Measurements from ENCODE around the gene CCDC60.

The CCDC60 gene

DNA sequence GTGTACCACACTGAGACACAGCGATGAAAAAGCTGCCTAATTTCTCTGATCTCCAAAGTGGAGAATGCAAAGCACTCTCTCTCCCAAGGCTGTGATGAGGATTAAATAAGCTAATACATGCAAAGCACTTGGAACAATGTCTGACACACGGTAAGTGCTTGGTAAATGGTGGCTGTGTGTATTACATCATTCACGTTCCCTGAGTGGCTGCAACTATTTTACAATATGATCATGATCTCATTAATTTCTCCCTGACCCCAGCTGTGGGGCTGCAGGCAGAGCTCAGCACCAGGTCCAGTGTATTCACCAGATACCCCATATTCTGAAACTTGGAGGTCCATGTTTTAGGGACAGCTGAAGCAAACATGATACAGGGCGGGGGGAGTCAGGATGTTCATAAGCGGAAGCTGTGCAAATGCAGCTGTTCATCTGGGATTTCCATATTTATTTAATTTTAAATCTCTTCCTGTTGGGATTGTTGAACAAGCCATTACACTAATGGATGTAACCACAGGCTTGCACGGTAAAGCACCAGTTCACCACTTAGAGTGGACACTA is 106.4 kb downstream of the CCDC60 start:
- whole genome bisulfite sequencing (ENCODE audit: insufficient coverage, insufficient read length): no CpG with 5 or more reads among the region's 6 CpGs
- no peaks in the 10 kb centered on the region for H3K9me3 ChIP-seq (ENCODE audit: control insufficient read depth, insufficient read depth, low read length)
- no peaks in the 10 kb centered on the region for H3K27me3 ChIP-seq (ENCODE audit: control insufficient read depth, insufficient read depth, low read length)
- H3K36me3 ChIP-seq (ENCODE audit: control insufficient read depth, insufficient read depth, low read length): no peaks in the 10 kb centered on the region
- H3K27ac ChIP-seq (ENCODE audit: low read length): no peak overlapping the region
- no peak for DNase-seq (ENCODE audit: low read depth, low spot score)
- H3K4me3 ChIP-seq (ENCODE audit: low read length): no peak overlapping the region
- H3K4me1 ChIP-seq (ENCODE audit: control insufficient read depth, insufficient read depth, low read length): no peaks in the 10 kb centered on the region

DNA sequence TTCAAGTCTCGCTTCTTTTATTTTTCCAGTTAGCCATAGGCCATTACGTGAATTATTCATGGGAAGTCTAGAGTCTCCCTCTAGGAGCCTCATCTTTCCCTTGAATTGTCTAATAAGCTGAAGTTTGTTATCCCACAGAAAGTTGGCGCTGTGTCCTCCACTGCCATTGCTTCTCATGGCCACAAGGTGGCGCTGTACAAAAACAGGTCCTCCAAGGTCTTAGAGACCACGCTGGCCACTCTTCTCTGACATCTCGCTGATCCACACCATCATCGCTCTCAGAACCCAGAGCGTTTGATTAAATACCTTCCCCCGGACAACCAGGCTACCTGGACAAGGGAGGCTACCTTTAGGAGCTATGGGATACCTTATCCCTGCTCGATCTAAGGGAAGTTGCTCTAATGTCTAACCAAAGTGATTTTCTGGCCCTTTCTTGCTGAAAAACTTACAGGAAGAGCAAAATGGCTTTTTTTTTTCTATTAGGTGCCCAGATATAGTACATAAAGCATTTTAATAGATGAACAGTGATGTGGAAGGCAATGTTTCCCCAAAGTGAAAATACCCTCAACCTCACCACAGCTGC is 110.0 kb downstream of the CCDC60 start:
- peak; percentile 79 for DNase-seq (ENCODE audit: low read depth, low spot score)
- H3K27ac ChIP-seq (ENCODE audit: low read length): no peak overlapping the region
- peaks cover 2% of the 10 kb centered on the region; the same call in 1 of the 2 replicates for H3K4me1 ChIP-seq (ENCODE audit: control insufficient read depth, insufficient read depth, low read length)
- WGBS (ENCODE audit: insufficient coverage, insufficient read length): no CpG with 5 or more reads among the region's 10 CpGs
- no peaks in the 10 kb centered on the region for H3K36me3 ChIP-seq (ENCODE audit: control insufficient read depth, insufficient read depth, low read length)
- H3K9me3 ChIP-seq (ENCODE audit: control insufficient read depth, insufficient read depth, low read length): no peaks in the 10 kb centered on the region
- no peaks in the 10 kb centered on the region for H3K27me3 ChIP-seq (ENCODE audit: control insufficient read depth, insufficient read depth, low read length)
- no peak overlapping the region for H3K4me3 ChIP-seq (ENCODE audit: low read length)

DNA sequence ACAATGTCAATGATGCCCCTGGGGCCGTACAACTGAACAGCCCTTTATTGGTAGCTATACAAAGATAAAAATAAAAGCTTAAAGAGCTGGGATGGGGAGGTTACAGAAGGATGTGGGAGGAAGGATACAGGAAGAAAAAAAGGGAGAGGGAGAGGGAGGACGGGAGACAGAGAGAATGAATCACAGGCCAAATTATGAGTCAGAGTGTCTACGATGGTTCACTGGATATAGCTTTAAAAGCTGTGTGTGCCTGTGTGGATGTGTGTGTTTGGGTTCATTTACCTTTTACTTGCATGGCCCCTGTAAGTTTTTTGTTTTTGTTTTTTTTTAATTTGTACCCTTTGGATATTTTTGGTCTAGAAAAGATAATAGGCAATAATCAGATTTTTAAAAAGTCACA is 111.9 kb downstream of the CCDC60 start:
- H3K9me3 ChIP-seq (ENCODE audit: control insufficient read depth, insufficient read depth, low read length): no peaks in the 10 kb centered on the region
- H3K27ac ChIP-seq (ENCODE audit: low read length): no peak overlapping the region
- peaks cover 2% of the 10 kb centered on the region; the same call in 1 of the 2 replicates for H3K4me1 ChIP-seq (ENCODE audit: control insufficient read depth, insufficient read depth, low read length)
- WGBS (ENCODE audit: insufficient coverage, insufficient read length): no CpG with 5 or more reads among the region's 3 CpGs
- no peak overlapping the region for H3K4me3 ChIP-seq (ENCODE audit: low read length)
- DNase-seq (ENCODE audit: low read depth, low spot score): no peak
- no peaks in the 10 kb centered on the region for H3K27me3 ChIP-seq (ENCODE audit: control insufficient read depth, insufficient read depth, low read length)
- H3K36me3 ChIP-seq (ENCODE audit: control insufficient read depth, insufficient read depth, low read length): no peaks in the 10 kb centered on the region

DNA sequence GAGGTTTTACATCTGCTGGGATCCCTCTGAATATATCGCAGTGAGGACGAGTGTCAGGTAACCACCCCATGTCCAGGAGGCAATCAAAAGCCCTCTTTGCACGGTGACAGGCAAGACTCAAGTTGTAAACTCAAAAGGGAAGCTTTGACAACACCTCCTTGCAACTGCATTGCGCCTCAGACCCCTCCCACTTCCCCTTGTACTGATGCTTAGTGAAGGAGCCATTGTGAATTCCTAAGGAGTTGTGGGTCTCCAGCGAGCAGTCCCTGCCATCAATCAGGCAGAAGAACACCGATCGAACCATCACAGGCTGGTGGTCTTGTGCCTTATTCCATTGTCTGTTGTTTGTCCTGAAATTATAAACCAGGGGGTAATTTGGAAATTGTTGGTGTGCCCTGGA is 112.6 kb downstream of the CCDC60 start:
- H3K27ac ChIP-seq (ENCODE audit: low read length): no peak overlapping the region
- no CpG with 5 or more reads among the region's 7 CpGs for WGBS (ENCODE audit: insufficient coverage, insufficient read length)
- DNase-seq (ENCODE audit: low read depth, low spot score): no peak
- H3K9me3 ChIP-seq (ENCODE audit: control insufficient read depth, insufficient read depth, low read length): no peaks in the 10 kb centered on the region
- H3K4me3 ChIP-seq (ENCODE audit: low read length): no peak overlapping the region
- H3K36me3 ChIP-seq (ENCODE audit: control insufficient read depth, insufficient read depth, low read length): no peaks in the 10 kb centered on the region
- no peaks in the 10 kb centered on the region for H3K27me3 ChIP-seq (ENCODE audit: control insufficient read depth, insufficient read depth, low read length)
- H3K4me1 ChIP-seq (ENCODE audit: control insufficient read depth, insufficient read depth, low read length): peaks cover 2% of the 10 kb centered on the region; the same call in 1 of the 2 replicates

DNA sequence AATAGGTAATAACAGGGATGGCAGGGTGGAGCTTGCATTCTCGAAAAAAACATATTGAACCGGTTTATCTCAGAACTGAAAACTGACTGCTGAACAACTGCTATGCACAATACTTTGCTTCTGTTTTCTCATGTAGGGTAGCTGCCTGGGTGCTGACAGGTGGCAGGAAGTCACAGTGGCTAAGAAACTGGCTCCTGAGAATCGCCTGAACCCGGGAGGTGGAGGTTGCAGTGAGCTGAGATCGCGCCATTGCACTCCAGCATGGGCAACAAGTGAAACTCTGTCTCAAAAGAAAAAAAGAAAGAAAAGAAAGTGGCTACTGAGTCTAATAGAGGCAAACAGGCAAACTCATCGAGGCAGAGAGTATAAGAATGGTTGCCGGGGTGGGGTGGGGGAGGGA is 113.1 kb downstream of the CCDC60 start:
- H3K4me1 ChIP-seq (ENCODE audit: control insufficient read depth, insufficient read depth, low read length): peaks cover 2% of the 10 kb centered on the region; the same call in 1 of the 2 replicates
- WGBS (ENCODE audit: insufficient coverage, insufficient read length): no CpG with 5 or more reads among the region's 8 CpGs
- no peaks in the 10 kb centered on the region for H3K9me3 ChIP-seq (ENCODE audit: control insufficient read depth, insufficient read depth, low read length)
- DNase-seq (ENCODE audit: low read depth, low spot score): no peak
- H3K36me3 ChIP-seq (ENCODE audit: control insufficient read depth, insufficient read depth, low read length): no peaks in the 10 kb centered on the region
- no peak overlapping the region for H3K27ac ChIP-seq (ENCODE audit: low read length)
- no peak overlapping the region for H3K4me3 ChIP-seq (ENCODE audit: low read length)
- H3K27me3 ChIP-seq (ENCODE audit: control insufficient read depth, insufficient read depth, low read length): no peaks in the 10 kb centered on the region

DNA sequence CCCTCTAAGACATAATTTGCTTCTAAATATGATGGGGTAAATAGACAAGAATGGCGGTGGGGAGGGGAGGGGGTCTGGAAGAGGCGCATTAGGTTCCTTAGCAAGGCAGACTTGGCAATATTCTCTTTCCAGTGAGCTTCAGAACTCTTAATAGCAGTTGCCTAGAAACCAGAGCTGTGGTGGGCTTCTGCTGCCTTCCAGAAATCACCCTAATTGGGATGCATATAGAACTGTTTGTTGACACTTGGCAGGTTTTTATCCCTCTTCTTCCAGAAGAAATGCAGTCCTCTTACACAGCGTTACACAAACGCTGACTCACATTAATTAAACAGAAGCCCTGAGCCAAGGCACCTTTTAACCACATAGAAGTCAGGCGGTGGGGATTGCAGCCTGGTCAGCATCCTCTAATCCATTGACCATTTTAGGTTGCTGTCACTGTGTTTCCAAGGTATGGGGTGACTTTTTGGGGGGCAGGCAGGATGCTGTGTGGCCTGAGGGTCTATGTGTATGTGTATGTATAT is 114.1 kb downstream of the CCDC60 start:
- no CpG with 5 or more reads among the region's 5 CpGs for WGBS (ENCODE audit: insufficient coverage, insufficient read length)
- no peaks in the 10 kb centered on the region for H3K9me3 ChIP-seq (ENCODE audit: control insufficient read depth, insufficient read depth, low read length)
- no peak overlapping the region for H3K27ac ChIP-seq (ENCODE audit: low read length)
- no peaks in the 10 kb centered on the region for H3K36me3 ChIP-seq (ENCODE audit: control insufficient read depth, insufficient read depth, low read length)
- H3K4me1 ChIP-seq (ENCODE audit: control insufficient read depth, insufficient read depth, low read length): peaks cover 2% of the 10 kb centered on the region; the same call in 1 of the 2 replicates
- DNase-seq (ENCODE audit: low read depth, low spot score): no peak
- H3K4me3 ChIP-seq (ENCODE audit: low read length): no peak overlapping the region
- no peaks in the 10 kb centered on the region for H3K27me3 ChIP-seq (ENCODE audit: control insufficient read depth, insufficient read depth, low read length)

DNA sequence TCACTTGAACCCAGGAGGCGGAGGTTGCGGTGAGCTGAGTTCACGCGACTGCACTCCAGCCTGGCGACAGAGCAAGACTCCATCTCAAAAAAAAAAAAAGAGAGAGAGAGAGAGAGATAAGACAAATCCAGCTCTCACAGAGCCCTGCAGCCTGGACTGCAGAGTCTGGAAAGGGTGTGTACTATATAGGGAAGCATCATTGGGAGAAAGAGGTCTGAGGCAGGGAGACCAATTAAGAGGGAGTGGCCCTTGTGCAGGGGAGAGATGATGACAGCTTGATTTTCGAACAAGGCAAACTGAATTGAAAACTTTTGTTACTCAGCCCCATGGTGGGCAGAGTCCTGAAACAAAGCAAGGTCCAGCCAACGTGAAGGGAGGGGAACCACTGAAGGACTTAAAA is 116.2 kb downstream of the CCDC60 start:
- no peaks in the 10 kb centered on the region for H3K27me3 ChIP-seq (ENCODE audit: control insufficient read depth, insufficient read depth, low read length)
- H3K4me1 ChIP-seq (ENCODE audit: control insufficient read depth, insufficient read depth, low read length): peaks cover 2% of the 10 kb centered on the region; the same call in 1 of the 2 replicates
- no peak for DNase-seq (ENCODE audit: low read depth, low spot score)
- no peaks in the 10 kb centered on the region for H3K36me3 ChIP-seq (ENCODE audit: control insufficient read depth, insufficient read depth, low read length)
- no peaks in the 10 kb centered on the region for H3K9me3 ChIP-seq (ENCODE audit: control insufficient read depth, insufficient read depth, low read length)
- no peak overlapping the region for H3K4me3 ChIP-seq (ENCODE audit: low read length)
- H3K27ac ChIP-seq (ENCODE audit: low read length): no peak overlapping the region
- no CpG with 5 or more reads among the region's 7 CpGs for WGBS (ENCODE audit: insufficient coverage, insufficient read length)

DNA sequence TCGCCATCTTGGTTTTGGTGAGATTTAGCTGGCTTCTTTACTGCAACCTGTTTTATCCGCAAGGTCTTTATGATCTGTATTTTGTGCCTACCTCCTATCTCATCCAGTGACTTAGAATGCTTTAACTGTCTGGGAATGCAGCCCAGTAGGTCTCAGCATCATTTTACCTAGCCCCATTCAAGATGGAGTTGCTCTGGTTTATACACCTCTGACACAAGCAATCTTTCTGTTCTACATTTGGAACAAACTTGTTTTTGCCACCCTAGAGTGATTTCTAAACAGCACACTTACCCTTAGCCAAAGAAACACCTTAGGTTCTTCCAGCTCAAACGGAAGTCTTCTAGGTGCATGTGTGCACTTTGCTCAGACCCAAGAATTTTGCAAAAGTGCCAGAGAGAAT is 122.3 kb downstream of the CCDC60 start:
- DNase-seq (ENCODE audit: low read depth, low spot score): no peak
- H3K4me1 ChIP-seq (ENCODE audit: control insufficient read depth, insufficient read depth, low read length): no peaks in the 10 kb centered on the region
- H3K27me3 ChIP-seq (ENCODE audit: control insufficient read depth, insufficient read depth, low read length): no peaks in the 10 kb centered on the region
- no CpG with 5 or more reads among the region's 3 CpGs for WGBS (ENCODE audit: insufficient coverage, insufficient read length)
- H3K4me3 ChIP-seq (ENCODE audit: low read length): no peak overlapping the region
- no peaks in the 10 kb centered on the region for H3K36me3 ChIP-seq (ENCODE audit: control insufficient read depth, insufficient read depth, low read length)
- H3K9me3 ChIP-seq (ENCODE audit: control insufficient read depth, insufficient read depth, low read length): no peaks in the 10 kb centered on the region
- no peak overlapping the region for H3K27ac ChIP-seq (ENCODE audit: low read length)

DNA sequence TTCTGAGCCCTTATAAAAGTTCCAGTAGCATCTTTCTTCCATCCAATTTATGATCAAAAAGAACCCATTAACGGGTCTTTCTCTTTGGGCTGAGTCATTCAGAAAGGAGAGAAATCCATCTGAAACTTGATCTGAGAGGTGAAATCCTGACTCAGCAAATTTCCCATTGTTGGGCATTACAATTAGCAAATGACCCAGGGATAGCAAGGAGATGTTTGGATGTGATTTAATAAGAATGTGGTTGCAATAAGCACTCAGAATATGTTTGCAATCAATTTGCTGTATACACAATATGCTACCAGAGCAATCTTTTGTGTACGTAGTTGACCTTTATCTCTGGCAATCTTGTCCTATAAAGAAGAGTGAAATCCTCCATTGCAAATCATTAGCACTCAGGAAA is 122.7 kb downstream of the CCDC60 start:
- H3K27me3 ChIP-seq (ENCODE audit: control insufficient read depth, insufficient read depth, low read length): no peaks in the 10 kb centered on the region
- H3K4me3 ChIP-seq (ENCODE audit: low read length): no peak overlapping the region
- H3K27ac ChIP-seq (ENCODE audit: low read length): no peak overlapping the region
- no peaks in the 10 kb centered on the region for H3K4me1 ChIP-seq (ENCODE audit: control insufficient read depth, insufficient read depth, low read length)
- DNase-seq (ENCODE audit: low read depth, low spot score): no peak
- no peaks in the 10 kb centered on the region for H3K9me3 ChIP-seq (ENCODE audit: control insufficient read depth, insufficient read depth, low read length)
- WGBS (ENCODE audit: insufficient coverage, insufficient read length): no CpG with 5 or more reads among the region's 2 CpGs
- no peaks in the 10 kb centered on the region for H3K36me3 ChIP-seq (ENCODE audit: control insufficient read depth, insufficient read depth, low read length)

DNA sequence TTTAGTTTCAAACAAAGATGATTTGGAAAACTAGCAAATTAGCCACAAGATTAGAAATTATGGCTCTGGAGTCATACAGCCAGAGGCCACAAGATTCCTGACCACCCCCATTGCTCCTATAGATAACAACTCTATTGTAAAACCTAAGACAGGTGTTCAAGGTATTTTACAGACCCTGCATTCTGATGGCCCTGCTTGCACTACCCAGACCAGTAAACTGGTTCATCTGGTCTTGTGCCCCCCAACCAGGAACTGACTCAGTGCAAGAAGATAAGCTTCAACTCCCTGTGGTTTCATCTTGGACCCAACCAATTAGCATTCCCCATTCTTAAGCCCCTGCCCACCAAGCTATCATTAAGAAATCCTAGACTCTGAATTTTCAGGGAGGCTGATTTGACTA is 125.0 kb downstream of the CCDC60 start:
- Histone ChIP-seq H3K4me1 (ENCODE audit: control insufficient read depth, insufficient read depth, low read length) (no peaks in the 10 kb centered on the region), H3K27me3 (ENCODE audit: control insufficient read depth, insufficient read depth, low read length) (no peaks in the 10 kb centered on the region), H3K27ac (ENCODE audit: low read length) (no peak overlapping the region), H3K4me3 (ENCODE audit: low read length) (no peak overlapping the region), H3K9me3 (ENCODE audit: control insufficient read depth, insufficient read depth, low read length) (no peaks in the 10 kb centered on the region), H3K36me3 (ENCODE audit: control insufficient read depth, insufficient read depth, low read length) (no peaks in the 10 kb centered on the region)
- DNase-seq (ENCODE audit: low read depth, low spot score): no peak

DNA sequence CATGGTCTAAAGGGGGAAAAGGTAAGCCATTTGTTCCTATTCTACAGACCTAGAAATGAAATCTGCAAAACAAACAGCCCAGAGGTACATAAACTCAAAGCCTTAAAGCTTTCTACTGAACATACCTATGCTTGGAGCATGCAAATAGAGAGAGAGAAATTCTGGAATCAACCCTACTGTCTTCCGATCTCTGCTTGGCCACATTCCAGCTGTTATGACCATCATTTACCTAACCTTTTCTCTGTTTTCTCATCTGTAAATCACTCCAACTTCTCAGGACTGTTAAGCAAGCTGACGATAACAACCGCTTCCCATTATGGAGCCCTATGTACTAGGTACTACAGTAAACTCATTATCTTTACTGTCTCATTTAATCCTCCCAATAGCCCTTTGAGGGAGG is 126.3 kb downstream of the CCDC60 start:
- no peak for DNase-seq (ENCODE audit: low read depth, low spot score)
- Histone ChIP-seq H3K36me3 (ENCODE audit: control insufficient read depth, insufficient read depth, low read length) (no peaks in the 10 kb centered on the region), H3K9me3 (ENCODE audit: control insufficient read depth, insufficient read depth, low read length) (no peaks in the 10 kb centered on the region), H3K27ac (ENCODE audit: low read length) (no peak overlapping the region), H3K27me3 (ENCODE audit: control insufficient read depth, insufficient read depth, low read length) (no peaks in the 10 kb centered on the region), H3K4me1 (ENCODE audit: control insufficient read depth, insufficient read depth, low read length) (no peaks in the 10 kb centered on the region), H3K4me3 (ENCODE audit: low read length) (no peak overlapping the region)
- no CpG with 5 or more reads among the region's 3 CpGs for WGBS (ENCODE audit: insufficient coverage, insufficient read length)

Data from iPS DF 6.9 (cell line).